H1 (cell line): ENCODE data around the gene ATP6V1C2. TPM values are rescaled to one million over a fixed set of nuclear protein-coding genes. Genes with fewer than 3 reads are reported as not detected.

Experiments
- CTCF ChIA-PET: fragments of 300-600 bp; sonication (Branson Sonifier 250); formaldehyde crosslinking; loops from one replicate; lab custom pipeline; 2021; ENCODE audit not compliant: partially characterized antibody; lab: Charles Lee
- POLR2A ChIA-PET: fragments of 300-600 bp; sonication (Branson Sonifier 250); formaldehyde crosslinking; loops from one replicate; lab custom pipeline; 2021; ENCODE audit warnings: inconsistent platforms; ENCODE audit not compliant: partially characterized antibody; lab: Charles Lee
- DNase-seq, 2 experiments: peaks; one replicate each; pipeline versions ENCODE4 v3.0.0 to v3.0.0-alpha.2; 2010 to 2022; ENCODE audit warnings: low spot score in 2 of 2, low read depth in 1 of 2, mixed read lengths in 1 of 2
- FAIRE-seq: peaks from 2 replicates; lab custom pipeline; 2011; peaks lifted over from hg19 to GRCh38; lab: Jason Lieb, UNC
- H2AFZ ChIP-seq: 2 replicates; pipeline ENCODE4 v1.8.1; 2012; ENCODE audit warnings: low read length, inconsistent platforms
- H2AK5ac ChIP-seq: 2 replicates; pipeline ENCODE4 v1.6.1; 2013; ENCODE audit warnings: low read depth, low read length
- H2BK120ac ChIP-seq: replicated peaks from 2 replicates; pipeline ENCODE3; 2013; ENCODE audit warnings: low read depth, low read length, inconsistent platforms
- H2BK12ac ChIP-seq: 2 replicates; pipeline ENCODE4 v1.6.1; 2013; ENCODE audit warnings: low read depth, low read length
- H2BK15ac ChIP-seq: 2 replicates; pipeline ENCODE4 v1.6.1; 2013; ENCODE audit warnings: low read length
- H2BK20ac ChIP-seq: 2 replicates; pipeline ENCODE4 v1.6.1; 2013; ENCODE audit warnings: low read length
- H2BK5ac ChIP-seq: 2 replicates; pipeline ENCODE4 v1.6.1; 2013; ENCODE audit warnings: low read depth, low read length
- H3K14ac ChIP-seq: 2 replicates; pipeline ENCODE4 v1.6.1; 2013; ENCODE audit warnings: inconsistent platforms; ENCODE audit not compliant: insufficient read length
- H3K18ac ChIP-seq: 2 replicates; pipeline ENCODE4 v1.6.1; 2013; ENCODE audit warnings: low read length; ENCODE audit errors: extremely low read depth
- H3K23ac ChIP-seq: 2 replicates; pipeline ENCODE4 v1.6.1; 2013; ENCODE audit warnings: inconsistent platforms; ENCODE audit not compliant: insufficient read length
- H3K23me2 ChIP-seq: 2 replicates; pipeline ENCODE4 v1.6.1; 2013; ENCODE audit warnings: low read depth, low read length
- H3K27ac ChIP-seq: 2 replicates; pipeline ENCODE4 v1.6.1; 2011; ENCODE audit warnings: low read depth, low read length, inconsistent platforms
- H3K27me3 ChIP-seq, 4 experiments: replicated peaks in 1 of 4; 1 replicate in 1 of 4; 2 replicates in 3 of 4; pipeline versions ENCODE4 v1.6.1 to v1.8.1; 2011 to 2013; ENCODE audit warnings: low read length in 3 of 4, mild to moderate bottlenecking in 3 of 4, inconsistent platforms in 2 of 4, mixed read lengths in 2 of 4, moderate library complexity in 1 of 4; ENCODE audit not compliant: control insufficient read depth in 3 of 4, insufficient read depth in 3 of 4; ENCODE audit errors: extremely low read depth in 1 of 4
- H3K36me3 ChIP-seq, 4 experiments: 2 replicates each; pipeline versions ENCODE4 v1.6.1 to v1.8.1; 2011 to 2013; ENCODE audit warnings: mild to moderate bottlenecking in 4 of 4, low read length in 3 of 4, moderate library complexity in 2 of 4, control low read depth in 1 of 4, inconsistent platforms in 1 of 4; ENCODE audit not compliant: insufficient read depth in 4 of 4, control insufficient read depth in 2 of 4
- H3K4ac ChIP-seq: replicated peaks from 2 replicates; pipeline ENCODE3; 2013; ENCODE audit warnings: low read length, low read depth, mixed read lengths, inconsistent platforms; ENCODE audit not compliant: insufficient read length
- H3K4me1 ChIP-seq, 4 experiments: replicated peaks in 1 of 4; 1 replicate in 1 of 4; 2 replicates in 3 of 4; pipeline versions ENCODE4 v1.6.1 to v1.8.1; 2011 to 2013; ENCODE audit warnings: low read length in 3 of 4, inconsistent platforms in 2 of 4, mixed read lengths in 1 of 4; ENCODE audit not compliant: insufficient read depth in 4 of 4, control insufficient read depth in 3 of 4
- H3K4me2 ChIP-seq, 2 experiments: 2 replicates each; pipeline versions ENCODE4 v1.6.1 to v1.8.1; 2011 to 2013; ENCODE audit warnings: low read depth in 2 of 2, low read length in 2 of 2, control low read depth in 1 of 2, inconsistent platforms in 1 of 2, mild to moderate bottlenecking in 1 of 2; ENCODE audit not compliant: insufficient read depth in 1 of 2
- H3K4me3 ChIP-seq, 4 experiments: fragments of 200-600, 300-600 bp in 1 of 4; sonication (generic), shearing (Covaris generic), sonication (Bioruptor Twin) in 1 of 4; 2 replicates each; pipeline versions ENCODE4 v1.5.1 to v1.8.1; 2011 to 2016; ENCODE audit warnings: low read length in 4 of 4, low read depth in 3 of 4, control low read depth in 2 of 4, inconsistent platforms in 2 of 4, mild to moderate bottlenecking in 2 of 4, mixed read lengths in 1 of 4, moderate library complexity in 1 of 4; ENCODE audit not compliant: insufficient read depth in 2 of 4; ENCODE audit errors: extremely low read depth in 1 of 4
- H3K56ac ChIP-seq: replicated peaks from 2 replicates; pipeline ENCODE3; 2013; ENCODE audit warnings: low read depth, mild to moderate bottlenecking, mixed read lengths, low read length, inconsistent platforms; ENCODE audit not compliant: insufficient read length
- H3K79me1 ChIP-seq: 2 replicates; pipeline ENCODE4 v1.6.1; 2013; ENCODE audit warnings: low read depth, low read length, control low read depth
- H3K79me2 ChIP-seq, 2 experiments: 2 replicates each; pipeline versions ENCODE4 v1.6.1 to v1.8.1; 2012 to 2013; ENCODE audit warnings: low read length in 2 of 2, mild to moderate bottlenecking in 2 of 2, inconsistent platforms in 1 of 2; ENCODE audit not compliant: insufficient read depth in 2 of 2, control insufficient read depth in 1 of 2
- H3K9ac ChIP-seq, 4 experiments: replicated peaks in 1 of 4; 1 replicate in 1 of 4; 2 replicates in 3 of 4; pipeline versions ENCODE4 v1.6.1 to v1.8.1; 2011 to 2013; ENCODE audit warnings: low read depth in 3 of 4, low read length in 3 of 4, control low read depth in 2 of 4, mild to moderate bottlenecking in 2 of 4, moderate library complexity in 2 of 4, inconsistent platforms in 1 of 4; ENCODE audit errors: extremely low read depth in 1 of 4
- H3K9me3 ChIP-seq, 2 experiments: 2 replicates each; pipeline versions ENCODE4 v1.6.1 to v1.8.1; 2012 to 2013; ENCODE audit warnings: mild to moderate bottlenecking in 2 of 2, moderate library complexity in 2 of 2, control low read depth in 1 of 2, inconsistent platforms in 1 of 2, low read depth in 1 of 2, low read length in 1 of 2, mixed read lengths in 1 of 2; ENCODE audit not compliant: insufficient read depth in 2 of 2
- H4K20me1 ChIP-seq, 2 experiments: replicated peaks in 1 of 2; 2 replicates each; pipeline versions ENCODE3 to v1.8.1; 2011 to 2013; ENCODE audit warnings: inconsistent platforms in 2 of 2, low read length in 2 of 2, mild to moderate bottlenecking in 1 of 2; ENCODE audit not compliant: insufficient read depth in 2 of 2, control insufficient read depth in 1 of 2
- H4K5ac ChIP-seq: 2 replicates; pipeline ENCODE4 v1.6.1; 2013; ENCODE audit warnings: low read length, low read depth, mixed read lengths, inconsistent platforms; ENCODE audit not compliant: insufficient read length
- H4K8ac ChIP-seq: 2 replicates; pipeline ENCODE4 v1.8.0; 2013; ENCODE audit warnings: mild to moderate bottlenecking, moderate library complexity, low read length, inconsistent platforms; ENCODE audit not compliant: insufficient read depth; ENCODE audit errors: extremely low read depth
- H4K91ac ChIP-seq: replicated peaks from 2 replicates; pipeline ENCODE3; 2013; ENCODE audit warnings: low read length, mixed read lengths, inconsistent platforms; ENCODE audit not compliant: insufficient read length
- BCL11A ChIP-seq, 2 experiments: IDR thresholded peaks; one replicate each; pipeline ENCODE4 v1.6.1; 2011; ENCODE audit warnings: low read depth in 2 of 2, low read length in 2 of 2, mild to moderate bottlenecking in 2 of 2
- CEBPB ChIP-seq: IDR thresholded peaks from 2 replicates; pipeline ENCODE4 v1.6.1; 2012; ENCODE audit warnings: low read depth, low read length
- CHD1 ChIP-seq: IDR thresholded peaks from 2 replicates; pipeline ENCODE4 v1.6.1; 2012; ENCODE audit warnings: low read depth, low read length, improper control_type of control experiment
- CREB1 ChIP-seq: IDR thresholded peaks from 2 replicates; pipeline ENCODE4 v1.6.1; 2012; ENCODE audit warnings: inconsistent platforms
- CTBP2 ChIP-seq: IDR thresholded peaks from 2 replicates; pipeline ENCODE4 v1.7.0; 2011; ENCODE audit warnings: borderline replicate concordance, mild to moderate bottlenecking, moderate library complexity, mixed read lengths, low read length; ENCODE audit not compliant: insufficient read depth, insufficient read length
- GTF2F1 ChIP-seq: IDR thresholded peaks from 2 replicates; pipeline ENCODE4 v1.6.1; 2012; ENCODE audit warnings: low read depth, low read length, improper control_type of control experiment, borderline replicate concordance
- HDAC6 ChIP-seq: IDR thresholded peaks from one replicate; pipeline ENCODE4 v1.7.1; 2012; ENCODE audit warnings: low read depth, mild to moderate bottlenecking, inconsistent platforms, low read length, moderate library complexity
- JUN ChIP-seq: IDR thresholded peaks from 2 replicates; pipeline ENCODE4 v1.6.1; 2011; ENCODE audit warnings: low read depth, mild to moderate bottlenecking, improper control_type of control experiment, low read length
- MAFK ChIP-seq: IDR thresholded peaks from 2 replicates; pipeline ENCODE4 v1.6.1; 2012; ENCODE audit warnings: low read depth, mild to moderate bottlenecking, improper control_type of control experiment, low read length
- NRF1 ChIP-seq: IDR thresholded peaks from 2 replicates; pipeline ENCODE4 v1.6.1; 2011; ENCODE audit warnings: mild to moderate bottlenecking, low read depth, low read length, improper control_type of control experiment
- PHF8 ChIP-seq: fragments of 200-600 bp; sonication (generic); conservative IDR thresholded peaks from 2 replicates; pipeline ENCODE4 v1.7.1; 2012; ENCODE audit warnings: low read depth, mild to moderate bottlenecking, inconsistent platforms, low read length, moderate library complexity
- POU5F1 ChIP-seq: IDR thresholded peaks from 2 replicates; pipeline ENCODE4 v1.6.1; 2011; ENCODE audit warnings: low read depth, mild to moderate bottlenecking, low read length, moderate library complexity
- SRF ChIP-seq: IDR thresholded peaks from 2 replicates; pipeline ENCODE4 v1.6.1; 2011; ENCODE audit warnings: mild to moderate bottlenecking, low read depth, low read length, moderate library complexity
- WGBS, 2 experiments: shearing (Covaris generic) in 1 of 2; methylation state at CpG; one replicate each; pipeline versions ENCODE4 v1.1.6 to v1.1.7; 2013 to 2015; ENCODE audit warnings: low lambda C conversion rate in 2 of 2, mixed read lengths in 2 of 2, inconsistent platforms in 1 of 2, low coverage in 1 of 2, missing lambda C conversion rate in 1 of 2; ENCODE audit not compliant: insufficient replicate concordance in 2 of 2, insufficient coverage in 1 of 2, insufficient read length in 1 of 2; ENCODE audit errors: extremely low coverage in 1 of 2, missing lambda C conversion rate in 1 of 2; 5-methylcytosine and 5-hydroxymethylcytosine counted together
- polyA plus RNA-seq, 7 experiments: library from polyadenylated mRNA; depleted of rRNA in 3 of 7; stranded (reverse) in 5 of 7; unstranded in 2 of 7; fragments of >200 nt in 5 of 7; fragments of 200-250 nt in 2 of 7; gene quantifications; 1 replicate in 5 of 7; 2 replicates in 1 of 7; 4 replicates in 1 of 7; pipeline versions ENCODE4 v1.2.1 to v1.2.3, GENCODE V29; 2011 to 2013; ENCODE audit warnings: missing spikeins in 2 of 7, mixed read lengths in 2 of 7
- total RNA-seq: library from RNA; stranded (reverse); fragmentation: NEBNext Ultra II Directional; extraction: Animal tissue kit (Norgen Biotek cat#: 25700); gene quantifications from 2 replicates; pipeline ENCODE4 v1.2.1, GENCODE V29; 2021
- TF ChIP-seq, protein P1 (sequence below): IDR thresholded peaks from 2 replicates; pipeline ENCODE4 v1.6.1; 2012; ENCODE audit warnings: low read length, inconsistent platforms

ATP6V1C2 gene
- total and polyA plus RNA-seq, 2 of the 8 experiments (the other 6 are each of a cell fraction or from before 2014, with no cell fraction given): 0.29 to 0.74 TPM

DNA sequence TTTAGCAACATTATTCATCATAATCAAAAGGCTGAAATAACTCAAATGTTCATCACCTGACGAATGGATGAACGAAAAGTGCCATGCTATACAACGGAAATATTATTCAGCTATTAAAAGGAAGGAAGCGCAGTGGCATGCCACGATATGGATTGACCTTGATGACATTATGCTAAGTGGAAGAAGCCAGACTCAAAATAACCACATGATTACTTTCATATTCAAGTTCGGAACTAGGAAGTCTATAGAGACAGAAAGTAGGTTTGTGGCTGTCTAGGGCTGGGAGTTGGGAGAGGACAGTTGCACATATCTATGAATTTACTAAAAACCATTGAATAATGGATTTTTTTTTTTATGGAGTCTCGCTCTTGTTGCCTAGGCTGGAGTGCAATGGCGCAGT lies 104.6 kb downstream of the ATP6V1C2 start:
- no peak overlapping the region for H3K18ac ChIP-seq
- H3K4me1 ChIP-seq: no peaks in the 10 kb centered on the region
- no peak overlapping the region for H3K4ac ChIP-seq
- no peak overlapping the region for H2BK5ac ChIP-seq
- H2BK120ac ChIP-seq: no peak overlapping the region
- no peak overlapping the region for H2BK20ac ChIP-seq
- POLR2A ChIA-PET: interaction anchor here (0.9 kb wide), 1 partner anchor 17 kb away, joined by 3 read pairs; no protein-coding TSS in a partner anchor
- H3K79me1 ChIP-seq: no peaks in the 10 kb centered on the region
- CTCF ChIA-PET: interaction anchor here (1.3 to 1.4 kb wide), 2 partner anchors 9 to 298 kb away, joined by 4 read pairs; no protein-coding TSS in a partner anchor
- no peak overlapping the region for H4K91ac ChIP-seq
- no peak for FAIRE-seq
- no peak for TF ChIP-seq GTF2F1
- TF ChIP-seq CTBP2: no peak
- TF ChIP-seq BCL11A (IDR thresholded peaks at IDR 0.05; ENCODE audit: low read depth in 2 of 2, low read length in 2 of 2): no peak
- TF ChIP-seq PHF8: no peak
- TF ChIP-seq CREB1: no peak
- TF ChIP-seq SRF: no peak
- TF ChIP-seq MAFK: no peak
- TF ChIP-seq NRF1: no peak
- TF ChIP-seq CHD1: no peak
- TF ChIP-seq POU5F1: no peak
- TF ChIP-seq, protein P1, sequence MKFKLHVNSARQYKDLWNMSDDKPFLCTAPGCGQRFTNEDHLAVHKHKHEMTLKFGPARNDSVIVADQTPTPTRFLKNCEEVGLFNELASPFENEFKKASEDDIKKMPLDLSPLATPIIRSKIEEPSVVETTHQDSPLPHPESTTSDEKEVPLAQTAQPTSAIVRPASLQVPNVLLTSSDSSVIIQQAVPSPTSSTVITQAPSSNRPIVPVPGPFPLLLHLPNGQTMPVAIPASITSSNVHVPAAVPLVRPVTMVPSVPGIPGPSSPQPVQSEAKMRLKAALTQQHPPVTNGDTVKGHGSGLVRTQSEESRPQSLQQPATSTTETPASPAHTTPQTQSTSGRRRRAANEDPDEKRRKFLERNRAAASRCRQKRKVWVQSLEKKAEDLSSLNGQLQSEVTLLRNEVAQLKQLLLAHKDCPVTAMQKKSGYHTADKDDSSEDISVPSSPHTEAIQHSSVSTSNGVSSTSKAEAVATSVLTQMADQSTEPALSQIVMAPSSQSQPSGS: no peak
- TF ChIP-seq CEBPB: no peak
- TF ChIP-seq JUN: no peak
- no peak for TF ChIP-seq HDAC6
- H3K23me2 ChIP-seq: no peaks in the 10 kb centered on the region
- no peak overlapping the region for H3K23ac ChIP-seq
- no peak overlapping the region for H3K4me2 ChIP-seq
- H3K27me3 ChIP-seq: no peaks in the 10 kb centered on the region
- no peaks in the 10 kb centered on the region for H4K20me1 ChIP-seq
- no peak for DNase-seq
- no peak overlapping the region for H2BK15ac ChIP-seq
- no peak overlapping the region for H4K5ac ChIP-seq
- H3K9ac ChIP-seq: no peak overlapping the region
- H3K56ac ChIP-seq: no peak overlapping the region
- no peaks in the 10 kb centered on the region for H3K9me3 ChIP-seq
- no peaks in the 10 kb centered on the region for H3K36me3 ChIP-seq
- H3K27ac ChIP-seq: no peak overlapping the region
- H4K8ac ChIP-seq: no peak overlapping the region
- H2BK12ac ChIP-seq: no peak overlapping the region
- no peak overlapping the region for H3K14ac ChIP-seq
- H2AFZ ChIP-seq: no peak overlapping the region
- H2AK5ac ChIP-seq: no peak overlapping the region
- no peak overlapping the region for H3K4me3 ChIP-seq
- 87% methylated on average over 8 of the region's 8 CpGs; no CpG with 5 or more reads in 1 of the 2 experiments for WGBS, 2 experiments
- no peaks in the 10 kb centered on the region for H3K79me2 ChIP-seq
